HG02798 (cell line): ENCODE results near the gene NECAB2.
"Not testable (repeated sequence)": the region's sequence is repeated elsewhere in the genome, so short reads cannot be mapped to it uniquely, and the experiment has no call there.

Source experiments
- ATAC-seq: cut with Tn5 transposase; IDR thresholded peaks from one replicate; pipeline ENCODE4 v1.9.1; 2021; ENCODE audit warnings: mild to moderate bottlenecking; ENCODE audit not compliant: unreplicated experiment, poor library complexity

NECAB2 gene

GRCh38 chr16:83949724-83950001, 18.4 kb upstream of the NECAB2 start:
- no peak for ATAC-seq

DNA sequence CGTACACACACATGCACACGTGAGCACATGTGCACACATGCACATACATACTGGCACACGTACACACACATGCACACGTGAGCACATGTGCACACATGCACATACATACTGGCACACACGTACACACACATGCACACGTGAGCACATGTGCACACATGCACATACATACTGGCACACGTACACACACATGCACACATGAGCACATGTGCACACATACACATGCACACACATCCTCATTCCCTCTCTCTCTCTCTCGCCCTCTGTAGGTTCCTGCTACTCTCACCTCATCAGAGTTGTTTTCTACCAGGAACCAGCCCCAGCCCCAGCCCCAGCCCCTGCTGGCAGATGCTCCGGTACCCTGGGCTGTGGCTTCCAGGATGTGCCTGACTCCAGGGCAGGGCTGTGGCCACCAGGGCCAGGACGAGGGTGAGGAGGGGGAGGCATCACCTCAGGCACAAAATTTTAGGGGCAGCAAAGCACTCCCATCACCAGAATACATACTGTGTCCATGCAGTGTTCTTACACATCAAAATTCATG, 17.1 kb upstream of the NECAB2 start:
- ATAC-seq: not testable (repeated sequence)

DNA sequence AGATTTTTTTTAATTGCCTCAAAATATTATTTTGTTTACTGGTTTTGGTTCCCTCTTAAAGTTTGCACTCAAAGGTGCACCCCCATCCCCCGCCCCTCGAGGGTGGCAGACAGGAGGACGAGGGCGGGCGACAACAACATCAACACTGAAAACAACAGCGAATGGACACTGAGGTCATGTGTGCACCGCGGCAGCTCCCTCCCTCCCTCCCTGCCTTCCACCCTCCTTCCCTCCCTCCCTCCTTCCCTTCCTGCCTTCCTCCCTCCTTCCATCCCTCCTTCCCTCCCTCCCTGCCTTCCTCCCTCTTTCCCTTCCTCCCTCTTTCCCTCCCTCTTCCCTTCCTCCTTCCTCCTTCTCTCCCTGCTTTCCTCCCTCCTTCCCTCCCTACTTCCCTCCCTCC, 16.5 kb upstream of the NECAB2 start:
- no peak for ATAC-seq

GRCh38 chr16:83952587-83952939, 15.5 kb upstream of the NECAB2 start:
- ATAC-seq: no peak

GRCh38 chr16:83952940-83953795, 14.9 kb upstream of the NECAB2 start, which contains the start of gene OSGIN1:
OSGIN1 (plus strand) TSS chr16:83953240; CDS start chr16:83957672, 4,432 bp downstream.
- peak; percentile 79 for ATAC-seq

DNA sequence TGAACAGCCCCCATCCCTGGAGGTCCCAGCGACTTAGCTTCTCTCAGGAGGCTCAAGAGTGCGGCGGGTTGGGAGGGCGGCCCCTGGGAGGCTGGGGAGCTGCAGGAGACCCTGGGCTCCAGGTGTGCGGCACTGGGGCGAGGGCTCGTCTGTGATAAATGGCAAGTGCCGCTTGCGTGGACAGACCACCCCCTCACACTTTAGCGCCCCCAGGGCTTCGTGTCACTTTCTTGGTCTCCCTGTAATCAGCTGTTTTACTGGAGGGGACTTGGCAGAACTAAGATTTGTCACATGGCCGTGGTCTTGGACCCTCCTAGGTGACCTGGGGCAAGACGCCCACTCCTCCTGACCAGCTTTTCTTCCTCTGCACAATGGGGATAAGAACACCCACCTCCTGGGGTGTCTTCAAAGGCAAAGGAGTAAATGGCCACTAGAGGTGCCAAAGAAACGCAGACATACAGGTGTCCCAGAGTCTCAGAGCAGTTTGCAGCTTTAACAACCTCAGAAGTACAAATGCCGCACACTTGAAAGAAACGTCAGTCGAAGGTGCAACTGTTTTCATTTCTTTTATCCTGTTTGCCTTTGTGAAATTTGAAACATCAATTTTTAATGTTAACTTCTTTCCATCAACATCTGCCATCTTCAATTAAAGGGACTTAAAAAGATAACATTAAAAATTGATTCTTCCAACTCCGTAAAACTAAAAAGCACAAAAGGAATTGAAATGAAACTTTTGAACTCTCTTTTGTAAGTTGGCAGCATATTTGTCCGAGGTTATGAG, 14.1 kb upstream of the NECAB2 start:
- no peak for ATAC-seq

GRCh38 chr16:83954577-83955016, 13.4 kb upstream of the NECAB2 start:
- ATAC-seq: no peak

DNA sequence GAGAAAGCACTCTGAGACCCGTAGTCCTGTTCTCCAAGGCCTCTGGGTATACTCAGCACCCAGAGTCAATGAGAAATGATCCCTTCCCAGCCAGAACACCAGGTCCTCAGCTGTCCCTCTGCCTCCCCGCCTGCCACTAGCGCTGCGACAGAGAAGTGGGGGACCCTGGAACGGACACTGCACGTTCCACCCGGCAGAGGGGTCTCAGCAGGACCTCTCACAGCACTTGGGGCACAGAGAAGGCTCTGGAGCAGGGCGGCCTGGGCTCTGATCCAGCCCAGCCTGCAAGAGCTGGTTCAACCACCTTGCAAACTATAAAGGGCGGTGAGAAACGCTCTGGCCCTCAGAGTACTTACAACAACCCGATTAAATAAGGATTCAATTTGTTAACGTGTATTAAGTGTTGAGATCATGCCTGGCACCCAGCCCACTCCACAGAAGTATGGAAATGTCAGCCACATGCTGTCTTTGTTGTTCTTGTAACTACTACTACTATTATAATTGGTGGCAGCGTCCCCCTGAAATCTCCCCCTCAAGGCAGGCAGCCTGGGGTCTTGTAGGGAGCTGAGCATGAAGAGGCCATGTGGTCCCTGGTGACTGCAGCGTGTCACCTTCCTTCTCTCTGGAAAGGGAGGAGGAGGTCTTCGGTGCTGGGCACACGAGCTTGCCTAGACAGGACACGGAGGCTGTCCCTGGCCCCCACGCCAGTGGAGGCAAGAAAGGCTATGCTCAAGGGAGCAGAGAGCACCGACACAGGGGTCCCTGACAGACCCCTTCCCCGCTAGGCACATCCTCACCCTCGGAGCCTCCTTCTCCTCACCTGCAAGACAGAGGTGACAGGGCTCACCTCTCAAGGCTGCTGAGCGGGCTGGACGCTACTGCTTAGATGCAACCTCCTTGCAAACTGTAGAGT, 12.6 kb upstream of the NECAB2 start:
- ATAC-seq: no peak

- peak; percentile 54 for ATAC-seq
Measured at GRCh38 chr16:83956336-83957289, 11.4 kb upstream of the NECAB2 start.

GRCh38 chr16:83957296-83957855, 10.7 kb upstream of the NECAB2 start:
- ATAC-seq: no peak

- ATAC-seq: no peak
Measured at GRCh38 chr16:83958137-83958845, 9.8 kb upstream of the NECAB2 start.

DNA sequence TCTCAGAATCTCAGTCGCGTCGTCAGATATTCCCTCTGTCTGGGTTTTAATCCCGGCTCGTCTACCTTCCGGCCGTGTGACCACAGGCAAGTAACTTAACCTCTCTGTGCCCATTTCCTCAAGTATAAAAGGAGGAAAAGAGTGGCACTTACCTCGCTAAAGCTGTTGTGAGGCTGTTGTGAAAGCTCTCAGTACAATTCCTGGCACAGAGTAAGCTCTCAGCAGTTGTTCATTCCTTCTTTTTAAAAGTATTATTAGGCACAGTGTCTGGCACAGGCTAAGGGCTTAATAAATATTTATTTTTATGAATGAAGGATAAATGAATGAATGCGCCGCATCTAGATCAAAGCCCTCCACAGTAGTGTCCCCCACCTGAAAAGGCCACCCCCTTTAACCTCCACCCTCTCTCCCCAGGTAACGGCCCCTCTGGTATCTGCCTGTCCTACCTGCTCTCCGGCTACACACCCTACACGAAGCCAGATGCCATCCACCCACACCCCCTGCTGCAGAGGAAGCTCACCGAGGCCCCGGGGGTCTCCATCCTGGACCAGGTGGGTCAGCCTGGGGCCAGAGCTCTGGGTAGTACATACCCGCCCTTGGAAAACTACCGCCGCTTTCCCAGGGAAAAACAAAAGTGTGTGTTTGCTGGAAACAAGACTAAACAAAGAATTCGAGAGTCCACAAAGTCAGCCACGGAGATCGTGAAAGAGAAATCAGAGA, 9.0 kb upstream of the NECAB2 start:
- no peak for ATAC-seq

GRCh38 chr16:83959656-83960434, 8.2 kb upstream of the NECAB2 start:
- ATAC-seq: no peak

DNA sequence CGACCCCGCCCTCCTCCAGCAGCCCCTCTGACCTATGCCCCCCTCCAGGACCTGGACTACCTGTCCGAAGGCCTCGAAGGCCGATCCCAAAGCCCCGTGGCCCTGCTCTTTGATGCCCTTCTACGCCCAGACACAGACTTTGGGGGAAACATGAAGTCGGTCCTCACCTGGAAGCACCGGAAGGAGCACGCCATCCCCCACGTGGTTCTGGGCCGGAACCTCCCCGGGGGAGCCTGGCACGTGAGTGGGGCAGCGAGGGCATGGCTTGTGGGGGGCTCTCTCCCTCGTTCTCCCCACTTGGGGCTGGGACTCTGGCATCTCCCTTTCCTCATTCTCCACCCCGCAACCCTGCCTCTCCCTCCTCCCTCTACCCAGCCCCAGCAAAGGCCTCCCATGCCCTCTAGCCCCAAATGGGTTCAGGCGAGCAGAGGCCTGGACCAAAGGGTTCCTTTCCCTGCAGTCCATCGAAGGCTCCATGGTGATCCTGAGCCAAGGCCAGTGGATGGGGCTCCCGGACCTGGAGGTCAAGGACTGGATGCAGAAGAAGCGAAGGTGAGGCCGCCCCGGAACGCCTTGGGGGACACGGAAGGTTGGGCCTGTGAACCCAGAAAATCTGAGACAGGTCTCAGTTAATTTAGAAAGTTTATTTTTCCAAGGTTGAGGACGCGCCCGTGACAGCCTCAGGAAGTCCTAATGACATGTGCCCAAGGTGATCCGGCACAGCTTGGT, 7.4 kb upstream of the NECAB2 start:
- no peak for ATAC-seq

GRCh38 chr16:83961591-83961990, 6.5 kb upstream of the NECAB2 start:
- no peak for ATAC-seq
